Neural progenitor cell (in vitro differentiated cells): ENCODE results near the gene SEMA3C. TPM values are rescaled to one million over a fixed set of nuclear protein-coding genes. Genes with fewer than 3 reads are reported as not detected.

Experiments
- DNase-seq: peaks from one replicate; pipeline ENCODE4 v3.0.0-alpha.2; 2016; ENCODE audit warnings: low spot score
- H2AFZ ChIP-seq: fragments of 200-600 bp; sonication (generic); replicated peaks from 2 replicates; pipeline ENCODE4 v1.6.1; 2016; ENCODE audit warnings: antibody characterized with exemption
- H3F3A ChIP-seq: fragments of 200-600 bp; sonication (generic); 2 replicates; pipeline ENCODE4 v1.6.1; 2016; ENCODE audit warnings: antibody characterized with exemption, low read depth
- H3K27ac ChIP-seq: fragments of 200-600 bp; sonication (generic); 2 replicates; pipeline ENCODE4 v1.5.1; 2016; ENCODE audit warnings: mild to moderate bottlenecking
- H3K27me3 ChIP-seq: fragments of 200-600 bp; sonication (generic); 2 replicates; pipeline ENCODE4 v1.6.1; 2016; ENCODE audit warnings: mild to moderate bottlenecking, moderate library complexity
- H3K36me3 ChIP-seq: fragments of 200-600 bp; sonication (generic); 2 replicates; pipeline ENCODE4 v1.5.1; 2016
- H3K4me1 ChIP-seq: fragments of 200-600 bp; sonication (generic); 2 replicates; pipeline ENCODE4 v1.6.1; 2016; ENCODE audit warnings: mixed run types
- H3K4me2 ChIP-seq: fragments of 200-600 bp; sonication (generic); 2 replicates; pipeline ENCODE4 v1.6.1; 2016
- H3K4me3 ChIP-seq: fragments of 200-600 bp; sonication (generic); 2 replicates; pipeline ENCODE4 v1.5.1; 2016
- H3K79me2 ChIP-seq: fragments of 200-600 bp; sonication (generic); 2 replicates; pipeline ENCODE4 v1.6.1; 2016; ENCODE audit warnings: low read depth
- H3K9ac ChIP-seq: fragments of 200-600 bp; sonication (generic); 2 replicates; pipeline ENCODE4 v1.6.1; 2016
- H3K9me3 ChIP-seq: fragments of 200-600 bp; sonication (generic); 2 replicates; pipeline ENCODE4 v1.5.1; 2016; ENCODE audit warnings: low read depth
- H4K20me1 ChIP-seq: fragments of 200-600 bp; sonication (generic); 2 replicates; pipeline ENCODE4 v1.6.1; 2016; ENCODE audit warnings: low read depth
- H3K27ac Mint-ChIP-seq: 3 replicates; pipeline ENCODE4 v1.8.0; 2021; ENCODE audit warnings: mixed read lengths
- H3K27me3 Mint-ChIP-seq: 2 replicates; pipeline ENCODE4 v1.8.0; 2022; ENCODE audit warnings: low read depth, mild to moderate bottlenecking, inconsistent platforms, moderate library complexity, mixed read lengths; ENCODE audit not compliant: insufficient read depth
- H3K36me3 Mint-ChIP-seq: 3 replicates; pipeline ENCODE4 v1.8.0; 2021; ENCODE audit warnings: mixed read lengths
- H3K4me1 Mint-ChIP-seq: 3 replicates; pipeline ENCODE4 v1.8.0; 2021; ENCODE audit warnings: mixed read lengths
- H3K4me3 Mint-ChIP-seq: 3 replicates; pipeline ENCODE4 v1.8.0; 2021; ENCODE audit warnings: mild to moderate bottlenecking, moderate library complexity, mixed read lengths
- H3K9me3 Mint-ChIP-seq: 3 replicates; pipeline ENCODE4 v1.8.0; 2020; ENCODE audit warnings: mixed read lengths
- CTCF ChIP-seq: fragments of 200-600 bp; sonication (generic); IDR thresholded peaks from 2 replicates; pipeline ENCODE4 v1.5.1; 2017; ENCODE audit warnings: antibody characterized with exemption, mild to moderate bottlenecking
- EZH2 ChIP-seq: fragments of 200-600 bp; sonication (generic); IDR thresholded peaks from 2 replicates; pipeline ENCODE4 v1.6.1; 2017; ENCODE audit warnings: antibody characterized with exemption, mild to moderate bottlenecking, moderate library complexity
- EZH2phosphoT487 ChIP-seq: fragments of 200-600 bp; sonication (generic); IDR thresholded peaks from 2 replicates; pipeline ENCODE4 v1.6.1; 2017; ENCODE audit warnings: antibody characterized with exemption
- total RNA-seq: library from RNA; depleted of rRNA; stranded (reverse); fragments of >200 nt; gene quantifications from 2 replicates; pipeline ENCODE4 v1.2.3, GENCODE V29; 2015; ENCODE audit warnings: low replicate concordance

Gene SEMA3C
- total RNA-seq, 1 donor from 2014 or later: 0.54 TPM

DNA sequence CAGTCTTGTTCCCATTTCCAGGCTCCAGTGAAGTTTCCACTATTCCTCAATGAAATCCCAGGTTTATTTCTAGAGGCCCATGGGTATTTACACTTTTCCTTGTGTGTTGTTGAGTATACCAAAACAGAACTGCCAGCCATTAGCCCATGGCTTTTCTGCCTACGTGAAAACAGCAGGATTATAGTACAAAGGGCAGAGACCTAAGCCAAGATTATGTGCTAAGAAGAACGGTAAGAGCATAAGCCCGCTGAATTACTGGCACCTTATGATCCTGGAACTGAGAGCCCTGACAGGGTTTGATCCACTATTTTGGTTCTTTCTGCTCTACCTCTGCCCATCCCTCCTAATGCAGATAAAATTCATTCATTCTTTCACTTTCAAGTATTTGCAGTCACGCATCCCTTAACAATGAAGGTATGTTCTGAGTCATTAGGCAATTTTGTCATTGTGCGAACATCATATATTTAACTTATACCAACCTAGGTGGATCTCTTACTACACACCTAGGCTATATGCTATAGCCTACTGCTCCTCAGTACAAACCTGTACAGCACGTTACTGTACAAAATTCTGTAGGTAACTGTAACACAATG lies 16.0 kb downstream of the SEMA3C start:
- Histone ChIP-seq H2AFZ (no peak overlapping the region), H3K36me3 (no peaks in the 10 kb centered on the region), H3K27ac (no peak overlapping the region), H3K27me3 (no peaks in the 10 kb centered on the region), H3K9ac (no peak overlapping the region), H3K9me3 (no peaks in the 10 kb centered on the region), H3K4me3 (no peak overlapping the region), H3K4me2 (no peak overlapping the region), H3K4me1 (no peaks in the 10 kb centered on the region), H4K20me1 (no peaks in the 10 kb centered on the region), H3K79me2 (no peaks in the 10 kb centered on the region), H3F3A (no peaks in the 10 kb centered on the region)
- H3K4me3 Mint-ChIP-seq: no peak overlapping the region
- H3K27ac Mint-ChIP-seq: no peak overlapping the region
- TF ChIP-seq EZH2 (no peak), EZH2phosphoT487 (no peak), CTCF (no peak)
- no peaks in the 10 kb centered on the region for H3K36me3 Mint-ChIP-seq
- no peaks in the 10 kb centered on the region for H3K27me3 Mint-ChIP-seq
- DNase-seq: no peak
- H3K4me1 Mint-ChIP-seq: peaks cover 20% of the 10 kb centered on the region
- no peaks in the 10 kb centered on the region for H3K9me3 Mint-ChIP-seq

- Histone ChIP-seq H3K36me3 (no peaks in the 10 kb centered on the region), H3K9ac (no peak overlapping the region), H3K79me2 (no peaks in the 10 kb centered on the region), H3K4me1 (no peaks in the 10 kb centered on the region), H3K4me3 (no peak overlapping the region), H4K20me1 (no peaks in the 10 kb centered on the region), H2AFZ (no peak overlapping the region), H3K27me3 (no peaks in the 10 kb centered on the region), H3F3A (no peaks in the 10 kb centered on the region), H3K9me3 (no peaks in the 10 kb centered on the region), H3K4me2 (no peak overlapping the region), H3K27ac (no peak overlapping the region)
- Mint-ChIP-seq H3K27ac (no peak overlapping the region), H3K9me3 (no peaks in the 10 kb centered on the region), H3K27me3 (no peaks in the 10 kb centered on the region), H3K36me3 (no peaks in the 10 kb centered on the region), H3K4me3 (no peak overlapping the region), H3K4me1 (peaks cover 15% of the 10 kb centered on the region)
- TF ChIP-seq EZH2 (no peak), CTCF (no peak), EZH2phosphoT487 (no peak)
- DNase-seq: no peak
These were observed 16.8 kb downstream of the SEMA3C start for GRCh38 chr7:80902019-80902418.

DNA sequence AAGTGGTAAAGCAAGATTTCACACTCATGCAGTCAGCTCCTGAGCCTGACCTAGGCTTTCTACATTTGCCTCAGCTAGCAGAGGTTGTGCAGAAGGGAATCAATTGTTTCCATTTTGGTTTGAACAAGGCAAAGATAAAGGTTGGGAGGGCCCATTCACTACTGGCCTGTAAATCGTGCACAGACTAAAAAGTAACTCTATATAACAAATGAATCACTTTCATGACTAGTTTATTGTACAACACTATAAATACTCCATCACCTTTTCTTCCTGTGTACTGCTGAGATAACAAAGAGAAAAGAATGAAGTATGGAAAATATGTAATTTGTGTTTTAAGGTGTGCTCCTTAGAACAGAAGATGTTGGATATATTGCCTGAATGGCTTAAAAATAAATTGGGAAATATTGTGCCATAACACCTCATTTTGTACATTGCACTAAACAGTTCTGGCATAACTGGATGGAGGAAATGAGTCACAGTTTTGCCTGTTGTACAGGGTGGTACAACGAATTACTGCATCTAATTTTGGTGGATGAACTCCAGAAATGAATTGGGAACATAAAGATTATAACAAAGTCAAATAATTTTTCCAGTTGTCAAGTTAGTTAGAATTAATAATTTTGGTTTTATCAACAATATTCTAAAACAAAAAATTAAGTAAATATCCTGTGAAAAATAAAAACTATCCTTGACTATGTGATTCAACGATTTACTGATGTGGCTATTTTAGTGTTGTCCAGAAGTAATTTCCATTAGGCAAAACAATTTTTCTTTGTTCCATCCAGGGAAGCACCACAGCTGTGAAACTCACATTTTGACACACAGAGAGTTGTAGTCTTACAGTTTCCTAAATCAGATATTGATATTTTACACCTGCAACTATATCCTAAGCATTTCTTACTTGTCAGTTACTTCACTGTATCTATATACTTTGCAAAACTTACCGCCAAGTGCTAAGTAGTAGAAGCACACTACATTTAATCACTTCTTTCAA lies 18.0 kb downstream of the SEMA3C start:
- Histone ChIP-seq H3K4me3 (no peak overlapping the region), H3K4me1 (no peaks in the 10 kb centered on the region), H2AFZ (no peak overlapping the region), H3K9me3 (no peaks in the 10 kb centered on the region), H3K79me2 (no peaks in the 10 kb centered on the region), H4K20me1 (no peaks in the 10 kb centered on the region), H3K9ac (no peak overlapping the region), H3K36me3 (no peaks in the 10 kb centered on the region), H3K27me3 (no peaks in the 10 kb centered on the region), H3K27ac (no peak overlapping the region), H3F3A (no peaks in the 10 kb centered on the region), H3K4me2 (no peak overlapping the region)
- no peak for DNase-seq
- H3K27me3 Mint-ChIP-seq: no peaks in the 10 kb centered on the region
- H3K9me3 Mint-ChIP-seq: peaks cover 2% of the 10 kb centered on the region
- H3K36me3 Mint-ChIP-seq: no peaks in the 10 kb centered on the region
- H3K27ac Mint-ChIP-seq: no peak overlapping the region
- H3K4me1 Mint-ChIP-seq: peaks cover 11% of the 10 kb centered on the region
- no peak for TF ChIP-seq EZH2phosphoT487
- H3K4me3 Mint-ChIP-seq: no peak overlapping the region
